Nephron (organoid): ENCODE data around the gene KDM7A.
"Not testable (repeated sequence)": the region's sequence is repeated elsewhere in the genome, so short reads cannot be mapped to it uniquely, and the experiment has no call there.

ENCODE experiments used
- H3K27ac Mint-ChIP-seq, 3 experiments: 2 replicates each; pipeline ENCODE4 v1.8.0; 2020; ENCODE audit warnings: mixed read lengths in 3 of 3, mild to moderate bottlenecking in 2 of 3, moderate library complexity in 1 of 3
- H3K27me3 Mint-ChIP-seq: 2 replicates; pipeline ENCODE4 v1.8.0; 2021; ENCODE audit warnings: low read depth, mild to moderate bottlenecking, moderate library complexity, mixed read lengths
- H3K36me3 Mint-ChIP-seq: 2 replicates; pipeline ENCODE4 v1.8.0; 2020; ENCODE audit warnings: low read depth, mixed read lengths
- H3K4me1 Mint-ChIP-seq: 2 replicates; pipeline ENCODE4 v1.8.0; 2020; ENCODE audit warnings: mixed read lengths
- H3K4me3 Mint-ChIP-seq, 3 experiments: 2 replicates each; pipeline ENCODE4 v1.8.0; 2020; ENCODE audit warnings: mild to moderate bottlenecking in 3 of 3, mixed read lengths in 3 of 3, moderate library complexity in 2 of 3
- H3K9me3 Mint-ChIP-seq: 2 replicates; pipeline ENCODE4 v1.8.0; 2020; ENCODE audit warnings: mixed read lengths
- TF ChIP-seq, protein P1 (sequence below), 3 experiments: fragments of 200-600 bp; sonication (generic); IDR thresholded peaks; one replicate each; pipeline ENCODE4 v1.5.0; 2021; ENCODE audit warnings: antibody characterized with exemption in 3 of 3; ENCODE audit not compliant: unreplicated experiment in 3 of 3

Gene KDM7A

GRCh38 chr7:140203556-140203955 lies 26.8 kb upstream of the KDM7A start:
- Mint-ChIP-seq H3K27me3 (peaks cover 12% of the 10 kb centered on the region), H3K9me3 (peaks cover 9% of the 10 kb centered on the region), H3K4me1 (no peaks in the 10 kb centered on the region), H3K36me3 (no peaks in the 10 kb centered on the region), H3K4me3 (no peak overlapping the region), H3K27ac (no peak overlapping the region)
- TF ChIP-seq, protein P1, sequence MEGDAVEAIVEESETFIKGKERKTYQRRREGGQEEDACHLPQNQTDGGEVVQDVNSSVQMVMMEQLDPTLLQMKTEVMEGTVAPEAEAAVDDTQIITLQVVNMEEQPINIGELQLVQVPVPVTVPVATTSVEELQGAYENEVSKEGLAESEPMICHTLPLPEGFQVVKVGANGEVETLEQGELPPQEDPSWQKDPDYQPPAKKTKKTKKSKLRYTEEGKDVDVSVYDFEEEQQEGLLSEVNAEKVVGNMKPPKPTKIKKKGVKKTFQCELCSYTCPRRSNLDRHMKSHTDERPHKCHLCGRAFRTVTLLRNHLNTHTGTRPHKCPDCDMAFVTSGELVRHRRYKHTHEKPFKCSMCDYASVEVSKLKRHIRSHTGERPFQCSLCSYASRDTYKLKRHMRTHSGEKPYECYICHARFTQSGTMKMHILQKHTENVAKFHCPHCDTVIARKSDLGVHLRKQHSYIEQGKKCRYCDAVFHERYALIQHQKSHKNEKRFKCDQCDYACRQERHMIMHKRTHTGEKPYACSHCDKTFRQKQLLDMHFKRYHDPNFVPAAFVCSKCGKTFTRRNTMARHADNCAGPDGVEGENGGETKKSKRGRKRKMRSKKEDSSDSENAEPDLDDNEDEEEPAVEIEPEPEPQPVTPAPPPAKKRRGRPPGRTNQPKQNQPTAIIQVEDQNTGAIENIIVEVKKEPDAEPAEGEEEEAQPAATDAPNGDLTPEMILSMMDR (IDR thresholded peaks at IDR 0.05; ENCODE audit: unreplicated experiment in 3 of 3), result no peak

DNA sequence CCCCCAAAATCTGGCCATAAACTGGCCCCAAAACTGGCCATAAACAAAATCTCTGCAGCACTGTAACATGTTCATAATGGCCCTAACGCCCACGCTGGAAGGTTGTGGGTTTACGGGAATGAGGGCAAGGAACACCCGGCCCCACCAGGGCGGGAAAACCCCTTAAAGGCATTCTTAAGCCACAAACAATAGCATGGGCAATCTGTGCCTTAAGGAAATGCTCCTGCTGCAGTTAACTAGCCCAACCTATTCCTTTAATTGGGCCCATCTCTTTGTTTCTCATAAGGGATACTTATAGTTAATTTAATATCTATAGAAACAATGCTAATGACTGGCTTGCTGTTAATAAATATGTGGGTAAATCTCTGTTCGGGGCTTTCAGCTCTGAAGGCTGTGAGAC lies 26.2 kb upstream of the KDM7A start:
- H3K27me3 Mint-ChIP-seq, result peaks cover 12% of the 10 kb centered on the region
- H3K27ac Mint-ChIP-seq, H3K9me3 Mint-ChIP-seq, H3K36me3 Mint-ChIP-seq, H3K4me3 Mint-ChIP-seq, H3K4me1 Mint-ChIP-seq: not testable (repeated sequence)

DNA sequence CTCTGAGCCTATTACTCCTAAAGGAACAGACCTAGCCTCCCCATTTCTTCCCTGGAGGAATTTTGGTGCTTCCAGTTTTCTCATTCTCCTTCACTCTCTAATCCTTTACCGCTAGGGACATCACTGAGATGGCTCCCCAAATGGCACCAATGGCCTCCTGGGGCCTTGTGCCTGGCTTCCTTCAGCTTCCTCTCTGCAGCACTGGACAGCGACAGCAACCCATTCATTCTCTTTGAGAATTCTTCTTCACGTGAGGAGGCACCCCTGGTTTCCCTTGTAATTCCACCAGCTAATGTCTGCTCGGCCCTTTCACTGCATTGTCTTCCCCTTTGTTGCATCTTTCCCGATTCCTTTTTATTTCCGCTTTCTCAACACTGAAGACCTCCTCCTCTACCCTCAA lies 24.6 kb upstream of the KDM7A start:
- Mint-ChIP-seq H3K4me3 (no peak overlapping the region), H3K4me1 (no peaks in the 10 kb centered on the region)

DNA sequence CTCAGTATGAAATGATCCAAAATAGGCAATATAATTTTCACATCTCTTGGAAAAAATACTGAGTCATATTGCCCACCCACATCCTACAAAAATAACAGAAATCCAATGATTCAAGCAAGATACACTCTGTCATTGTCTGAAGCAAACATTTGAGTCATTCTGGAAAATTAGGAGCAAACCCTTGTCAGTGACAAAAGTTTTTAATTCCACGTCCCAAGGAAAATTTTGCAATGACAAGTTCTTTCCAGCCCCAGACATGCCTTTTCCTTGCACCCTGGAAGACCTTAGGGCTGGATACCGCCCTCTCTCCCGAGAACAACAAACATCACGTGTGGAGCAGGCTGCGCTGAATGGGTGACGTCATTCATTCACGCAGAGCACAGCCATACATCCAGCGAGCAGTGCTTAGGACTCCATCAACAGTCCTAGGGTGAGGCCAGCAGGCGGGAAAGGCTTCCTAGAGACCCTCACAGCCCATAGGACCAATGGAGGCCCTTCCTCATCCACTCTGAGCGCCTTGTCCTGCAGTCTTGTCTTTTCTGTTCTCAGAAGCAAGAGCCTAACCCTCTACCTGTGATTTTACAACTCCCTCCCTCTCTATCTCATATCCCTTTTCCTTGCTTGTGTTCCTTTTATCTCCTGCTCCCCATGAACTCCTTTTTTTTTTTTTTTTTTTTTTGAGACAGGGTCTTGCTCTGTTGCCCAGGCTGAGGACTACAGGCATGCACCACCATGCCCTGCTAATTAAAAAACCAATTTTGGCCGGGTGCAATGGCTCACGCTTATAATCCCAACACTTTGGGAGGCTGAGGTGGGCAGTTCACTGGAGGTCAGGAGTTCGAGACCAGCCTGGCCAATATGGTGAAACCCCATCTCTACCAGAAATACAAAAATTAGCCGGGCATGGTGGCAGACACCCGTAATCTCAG lies 23.5 kb upstream of the KDM7A start:
- H3K27me3 Mint-ChIP-seq, result peaks cover 19% of the 10 kb centered on the region
- H3K36me3 Mint-ChIP-seq, result no peaks in the 10 kb centered on the region
- no peak overlapping the region for H3K27ac Mint-ChIP-seq
- TF ChIP-seq, protein P1 (IDR thresholded peaks at IDR 0.05; ENCODE audit: unreplicated experiment in 3 of 3), result no peak
- H3K4me3 Mint-ChIP-seq, result no peak overlapping the region
- H3K9me3 Mint-ChIP-seq, result peaks cover 12% of the 10 kb centered on the region
- no peaks in the 10 kb centered on the region for H3K4me1 Mint-ChIP-seq

More for the DNA sequence above, 24.6 kb upstream of the KDM7A start:
- no peaks in the 10 kb centered on the region for H3K36me3 Mint-ChIP-seq
- H3K27ac Mint-ChIP-seq, result no peak overlapping the region
- H3K27me3 Mint-ChIP-seq, result peaks cover 15% of the 10 kb centered on the region
- TF ChIP-seq, protein P1 (IDR thresholded peaks at IDR 0.05; ENCODE audit: unreplicated experiment in 3 of 3), result no peak
- peaks cover 9% of the 10 kb centered on the region for H3K9me3 Mint-ChIP-seq

GRCh38 chr7:140197938-140198337 lies 21.2 kb upstream of the KDM7A start:
- H3K27ac Mint-ChIP-seq, result no peak overlapping the region
- peaks cover 19% of the 10 kb centered on the region for H3K27me3 Mint-ChIP-seq
- no peaks in the 10 kb centered on the region for H3K36me3 Mint-ChIP-seq
- H3K4me3 Mint-ChIP-seq, result no peak overlapping the region
- no peaks in the 10 kb centered on the region for H3K4me1 Mint-ChIP-seq
- peaks cover 3% of the 10 kb centered on the region for H3K9me3 Mint-ChIP-seq
- TF ChIP-seq, protein P1 (IDR thresholded peaks at IDR 0.05; ENCODE audit: unreplicated experiment in 3 of 3), result no peak

- Mint-ChIP-seq H3K36me3 (no peaks in the 10 kb centered on the region), H3K4me1 (no peaks in the 10 kb centered on the region), H3K4me3 (no peak overlapping the region), H3K27ac (no peak overlapping the region), H3K27me3 (peaks cover 23% of the 10 kb centered on the region), H3K9me3 (peaks cover 5% of the 10 kb centered on the region)
- TF ChIP-seq, protein P1 (IDR thresholded peaks at IDR 0.05; ENCODE audit: unreplicated experiment in 3 of 3), result no peak
Measured at GRCh38 chr7:140197218-140197890, 20.6 kb upstream of the KDM7A start.
